Coronary artery (tissue), 2 donors: ENCODE measurements around the gene CNNM2.

Experiments used
- DNase-seq: peaks from one replicate; pipeline ENCODE4 v3.0.0-alpha.2; 2017; ENCODE audit warnings: low spot score
- H3K27ac ChIP-seq, 2 donors: fragments of 200-600 bp; sonication (generic); one replicate each; pipeline ENCODE4 v1.5.1; 2016 to 2019
- H3K4me3 ChIP-seq: fragments of 200-600 bp; sonication (generic); 2 replicates; pipeline ENCODE4 v1.5.1; 2016; ENCODE audit warnings: mild to moderate bottlenecking, moderate library complexity
- TF ChIP-seq, protein P1 (sequence below): fragments of 200-600 bp; sonication (generic); IDR thresholded peaks from one replicate; pipeline ENCODE4 v1.5.1; 2019; ENCODE audit warnings: antibody characterized with exemption

CNNM2 gene

DNA sequence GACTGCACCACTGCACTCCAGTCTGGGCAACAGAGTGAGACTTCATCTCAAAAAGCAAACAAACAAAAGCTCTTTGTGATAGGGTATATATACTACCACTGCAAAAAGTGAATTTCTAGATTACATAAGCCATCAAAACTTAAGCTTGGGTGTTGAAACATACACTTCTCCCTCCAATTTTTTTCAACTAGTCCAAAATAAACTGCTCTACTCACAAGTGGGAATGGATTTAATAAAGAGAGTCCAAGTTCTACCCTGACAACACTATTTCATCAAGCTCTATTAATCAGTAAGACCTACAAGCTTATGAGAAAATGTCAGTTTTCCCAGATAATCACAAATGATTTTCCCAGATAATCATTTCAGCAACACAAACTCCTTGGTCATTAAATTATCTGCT is 192.3 kb downstream of the CNNM2 start:
- Histone ChIP-seq H3K4me3 (no peak overlapping the region), H3K27ac (peak overlapping the region; percentile 60 to 77)
- DNase-seq = no peak
- TF ChIP-seq, protein P1, sequence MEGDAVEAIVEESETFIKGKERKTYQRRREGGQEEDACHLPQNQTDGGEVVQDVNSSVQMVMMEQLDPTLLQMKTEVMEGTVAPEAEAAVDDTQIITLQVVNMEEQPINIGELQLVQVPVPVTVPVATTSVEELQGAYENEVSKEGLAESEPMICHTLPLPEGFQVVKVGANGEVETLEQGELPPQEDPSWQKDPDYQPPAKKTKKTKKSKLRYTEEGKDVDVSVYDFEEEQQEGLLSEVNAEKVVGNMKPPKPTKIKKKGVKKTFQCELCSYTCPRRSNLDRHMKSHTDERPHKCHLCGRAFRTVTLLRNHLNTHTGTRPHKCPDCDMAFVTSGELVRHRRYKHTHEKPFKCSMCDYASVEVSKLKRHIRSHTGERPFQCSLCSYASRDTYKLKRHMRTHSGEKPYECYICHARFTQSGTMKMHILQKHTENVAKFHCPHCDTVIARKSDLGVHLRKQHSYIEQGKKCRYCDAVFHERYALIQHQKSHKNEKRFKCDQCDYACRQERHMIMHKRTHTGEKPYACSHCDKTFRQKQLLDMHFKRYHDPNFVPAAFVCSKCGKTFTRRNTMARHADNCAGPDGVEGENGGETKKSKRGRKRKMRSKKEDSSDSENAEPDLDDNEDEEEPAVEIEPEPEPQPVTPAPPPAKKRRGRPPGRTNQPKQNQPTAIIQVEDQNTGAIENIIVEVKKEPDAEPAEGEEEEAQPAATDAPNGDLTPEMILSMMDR = no peak

DNA sequence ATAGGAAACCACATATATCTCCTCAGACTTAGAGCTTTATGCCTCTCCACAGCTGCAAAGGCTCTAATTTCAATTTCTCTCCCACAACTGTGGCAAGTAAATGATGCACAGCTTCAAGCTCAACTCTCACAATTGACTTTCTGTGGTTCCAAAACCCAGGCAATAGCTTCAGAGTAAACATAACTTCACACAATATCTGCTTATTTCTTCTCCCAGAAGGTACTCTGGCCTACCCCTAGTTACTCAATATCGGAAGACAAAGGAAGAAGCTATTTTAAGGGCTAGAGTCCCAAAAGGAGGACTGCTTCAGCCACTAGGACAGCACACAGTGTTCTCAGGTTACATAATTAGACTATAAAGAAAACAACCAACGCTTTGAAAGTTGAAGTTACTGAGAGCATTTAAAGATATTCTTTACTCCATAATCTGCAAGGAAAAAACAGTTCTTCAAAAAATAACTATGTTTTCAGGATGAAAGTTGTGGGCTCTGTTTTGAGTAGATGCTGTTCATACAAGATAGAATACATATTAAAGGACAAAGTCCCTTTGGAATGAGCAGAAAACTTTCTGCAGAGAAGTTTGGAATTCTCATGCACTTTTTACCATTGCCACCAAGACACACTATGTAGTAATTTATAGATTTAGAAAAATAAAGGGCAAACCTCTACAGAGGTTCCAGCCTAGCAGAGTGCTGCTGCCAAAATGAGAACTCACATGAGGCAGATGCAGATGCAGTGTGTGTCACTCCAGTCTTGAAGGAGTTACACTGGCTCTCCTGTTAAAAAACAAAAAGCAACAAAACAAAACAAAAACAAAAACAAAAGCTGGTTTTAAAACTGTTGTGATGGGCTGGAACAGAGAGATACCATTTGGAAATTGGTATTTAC is 193.2 kb downstream of the CNNM2 start:
- peak overlapping the region; percentile 34 for H3K4me3 ChIP-seq
- no peak for DNase-seq
- TF ChIP-seq, protein P1 = no peak
- H3K27ac ChIP-seq = peak overlapping the region; percentile 60 to 77

DNA sequence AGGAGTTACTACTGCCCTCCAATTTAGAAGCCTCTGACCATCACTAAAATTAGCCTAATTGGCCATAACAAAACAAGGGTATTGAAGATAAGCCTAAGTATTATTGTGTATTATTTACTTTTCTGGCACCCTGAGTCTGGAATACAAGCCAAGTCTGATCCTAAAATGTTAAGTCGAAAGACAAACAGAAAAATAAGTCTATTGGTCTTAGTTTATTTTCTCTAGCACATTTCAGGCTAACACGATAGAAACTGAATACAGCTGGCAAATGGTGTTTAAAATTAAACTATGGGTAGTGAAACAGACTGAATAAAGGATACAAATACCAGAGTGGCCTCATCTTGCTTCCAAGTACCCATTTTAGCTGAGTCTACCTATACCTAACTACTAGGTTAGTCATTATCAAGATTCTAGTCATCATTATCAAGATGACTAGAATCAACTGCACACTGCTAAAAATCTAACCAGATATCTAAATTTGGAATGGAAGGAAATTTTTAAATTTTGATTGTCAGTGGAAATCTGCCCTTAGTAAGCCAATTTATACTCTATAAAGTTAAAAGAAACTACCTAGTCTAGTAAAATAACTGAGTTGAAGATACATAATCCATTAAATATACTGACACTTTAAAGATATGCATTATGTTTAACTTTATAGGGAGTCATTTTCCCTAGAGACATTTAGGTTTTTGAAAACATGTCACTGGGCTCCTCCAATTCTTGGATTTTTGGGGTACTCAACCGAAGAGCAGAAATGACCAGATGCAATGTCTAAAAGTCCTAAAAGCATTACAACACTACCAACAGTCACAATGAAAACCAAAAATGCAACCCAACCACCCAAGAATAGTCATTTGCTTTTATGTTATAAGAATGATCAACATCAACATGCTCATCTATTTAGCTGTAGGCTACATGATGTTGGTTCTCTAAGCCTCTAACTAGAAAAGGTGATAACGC is 194.1 kb downstream of the CNNM2 start:
- TF ChIP-seq, protein P1 = no peak
- H3K27ac ChIP-seq = peak overlapping the region; percentile 60 to 77
- no peak for DNase-seq
- no peak overlapping the region for H3K4me3 ChIP-seq

DNA sequence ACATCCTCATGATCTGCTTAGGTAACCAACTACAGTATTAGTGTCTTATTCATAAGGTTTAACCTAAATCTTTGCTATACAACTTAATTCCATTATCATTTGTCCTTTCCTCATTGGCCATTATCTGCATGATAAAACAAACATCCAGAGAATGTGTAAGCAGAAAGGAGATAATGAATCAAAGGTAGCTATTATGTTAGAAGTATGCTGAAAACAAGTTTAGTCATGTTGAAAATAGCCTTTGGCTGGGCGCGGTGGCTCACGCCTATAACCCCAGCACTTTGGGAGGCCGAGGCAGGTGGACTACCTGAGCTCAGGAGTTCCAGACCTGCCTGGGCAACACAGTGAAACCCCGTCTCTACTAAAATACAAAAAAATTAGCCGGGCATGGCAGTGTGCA is 196.8 kb downstream of the CNNM2 start:
- Histone ChIP-seq H3K27ac (peak overlapping the region in 1 of 2 donors; percentile 2), H3K4me3 (no peak overlapping the region)
- TF ChIP-seq, protein P1 = no peak
- no peak for DNase-seq

DNA sequence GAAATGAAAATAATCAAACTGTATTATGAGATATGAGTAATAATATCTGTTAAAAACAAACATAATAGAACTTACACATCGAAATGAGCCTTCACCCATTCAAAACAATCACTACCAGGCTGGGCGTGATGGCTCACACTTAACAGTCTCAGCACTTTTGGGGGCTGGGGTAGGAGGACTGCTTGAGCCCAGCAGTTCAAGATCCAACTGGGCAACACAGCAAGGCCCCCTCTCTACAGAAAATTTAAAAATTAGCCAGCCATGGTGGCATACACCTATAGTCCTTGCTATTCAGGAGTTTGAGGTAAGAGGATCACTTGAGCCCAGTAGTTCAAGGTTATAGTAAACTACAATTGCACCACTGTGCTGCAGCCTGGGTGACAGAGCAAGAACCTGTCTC is 199.2 kb downstream of the CNNM2 start:
- Histone ChIP-seq H3K27ac (peak overlapping the region in 1 of 2 donors; percentile 4), H3K4me3 (no peak overlapping the region)
- no peak for DNase-seq
- TF ChIP-seq, protein P1 = no peak

DNA sequence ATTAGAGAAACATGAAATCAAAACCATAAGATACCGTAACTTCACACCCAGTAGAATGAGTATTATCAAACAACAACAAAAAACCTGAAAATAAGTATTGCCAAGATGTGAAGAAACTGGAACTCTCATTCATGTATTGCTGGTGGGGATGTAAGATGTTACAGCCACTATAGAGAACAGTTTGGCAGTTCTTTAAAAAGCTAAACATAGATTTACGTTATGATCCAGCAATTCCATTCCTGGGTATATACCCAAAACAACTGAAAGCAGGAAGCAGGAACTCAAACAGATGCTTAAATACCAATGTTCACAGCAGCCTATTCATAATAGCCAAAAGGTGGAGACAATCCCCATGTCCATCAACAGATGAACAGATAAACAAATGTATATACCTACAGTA is 202.5 kb downstream of the CNNM2 start:
- Histone ChIP-seq H3K27ac (peak overlapping the region; percentile 48 to 58), H3K4me3 (peak overlapping the region; percentile 15)
- DNase-seq = no peak
- TF ChIP-seq, protein P1 = no peak
